ENCODE measurements around the gene ARHGAP31.
"Not testable (repeated sequence)": the region's sequence is repeated elsewhere in the genome, so short reads cannot be mapped to it uniquely, and the experiment has no call there.

Gene ARHGAP31

DNA sequence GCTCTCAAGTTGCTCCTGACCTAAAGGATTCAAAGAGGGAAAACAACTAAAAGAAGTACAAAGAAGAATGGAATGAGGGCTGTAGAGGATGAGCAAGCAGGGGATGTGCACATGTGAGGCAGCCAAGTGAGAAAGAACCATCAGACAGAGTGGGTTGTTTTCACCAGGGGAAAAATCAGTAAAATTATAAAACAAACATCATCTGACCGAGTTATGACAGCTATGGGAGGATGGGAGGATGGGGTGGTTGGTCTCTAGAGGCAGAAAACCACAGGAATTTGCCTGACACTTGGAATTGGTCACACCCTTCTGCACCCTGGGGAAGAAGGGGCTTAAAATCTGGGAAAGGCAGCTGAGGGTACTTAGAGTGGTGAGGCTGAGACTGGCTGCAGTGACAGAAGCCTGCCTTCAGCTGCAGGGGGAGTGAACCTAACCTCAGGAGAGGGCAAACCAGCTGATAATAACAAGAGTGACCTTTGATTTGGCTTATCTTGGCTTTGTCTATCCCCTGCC lies 10.1 kb downstream of the ARHGAP31 start:
- Histone ChIP-seq H3K9ac (no peak overlapping the region), H3K9me3 (ENCODE audit: control insufficient read depth, low read length) (no peaks in the 10 kb centered on the region), H3K27ac (no peak overlapping the region), H3K79me2 (peaks cover 1% of the 10 kb centered on the region), H3K4me1 (no peaks in the 10 kb centered on the region), H3K36me3 (ENCODE audit: control insufficient read depth, insufficient read depth, low read length) (no peaks in the 10 kb centered on the region), H2AFZ (no peak overlapping the region), H3K4me3 (ENCODE audit: low read depth, low read length) (no peak overlapping the region), H3K4me2 (ENCODE audit: low read length) (no peak overlapping the region), H3K27me3 (ENCODE audit: control insufficient read depth, insufficient read depth, low read length) (no peaks in the 10 kb centered on the region)
- TF ChIP-seq, protein P1, sequence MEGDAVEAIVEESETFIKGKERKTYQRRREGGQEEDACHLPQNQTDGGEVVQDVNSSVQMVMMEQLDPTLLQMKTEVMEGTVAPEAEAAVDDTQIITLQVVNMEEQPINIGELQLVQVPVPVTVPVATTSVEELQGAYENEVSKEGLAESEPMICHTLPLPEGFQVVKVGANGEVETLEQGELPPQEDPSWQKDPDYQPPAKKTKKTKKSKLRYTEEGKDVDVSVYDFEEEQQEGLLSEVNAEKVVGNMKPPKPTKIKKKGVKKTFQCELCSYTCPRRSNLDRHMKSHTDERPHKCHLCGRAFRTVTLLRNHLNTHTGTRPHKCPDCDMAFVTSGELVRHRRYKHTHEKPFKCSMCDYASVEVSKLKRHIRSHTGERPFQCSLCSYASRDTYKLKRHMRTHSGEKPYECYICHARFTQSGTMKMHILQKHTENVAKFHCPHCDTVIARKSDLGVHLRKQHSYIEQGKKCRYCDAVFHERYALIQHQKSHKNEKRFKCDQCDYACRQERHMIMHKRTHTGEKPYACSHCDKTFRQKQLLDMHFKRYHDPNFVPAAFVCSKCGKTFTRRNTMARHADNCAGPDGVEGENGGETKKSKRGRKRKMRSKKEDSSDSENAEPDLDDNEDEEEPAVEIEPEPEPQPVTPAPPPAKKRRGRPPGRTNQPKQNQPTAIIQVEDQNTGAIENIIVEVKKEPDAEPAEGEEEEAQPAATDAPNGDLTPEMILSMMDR (IDR thresholded peaks at IDR 0.05), result no peak

DNA sequence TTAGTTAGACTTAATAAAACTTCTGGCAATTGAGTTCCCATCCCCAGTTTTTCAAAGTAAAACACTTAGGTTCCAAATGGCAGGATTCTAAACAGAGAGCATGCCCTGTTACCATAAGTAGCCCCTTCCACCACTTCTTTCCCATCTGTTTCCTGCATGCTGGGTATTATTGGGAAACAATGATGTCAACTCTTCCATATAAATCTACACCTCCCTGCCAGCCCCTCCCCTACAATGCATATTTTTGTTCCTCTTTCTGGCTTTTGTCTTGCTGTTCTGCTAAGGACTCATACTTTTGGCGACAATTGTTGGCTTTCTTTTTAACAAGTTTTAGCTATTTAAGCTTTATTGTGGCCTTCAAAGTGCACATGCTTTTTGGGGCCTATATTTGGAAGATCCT lies 11.1 kb downstream of the ARHGAP31 start:
- H2AFZ ChIP-seq, result no peak overlapping the region
- no peak overlapping the region for H3K27ac ChIP-seq
- H3K27me3 ChIP-seq (ENCODE audit: control insufficient read depth, insufficient read depth, low read length), result no peaks in the 10 kb centered on the region
- H3K4me1 ChIP-seq, result no peaks in the 10 kb centered on the region
- H3K4me3 ChIP-seq (ENCODE audit: low read depth, low read length), result no peak overlapping the region
- H3K9ac ChIP-seq, result no peak overlapping the region
- TF ChIP-seq, protein P1 (IDR thresholded peaks at IDR 0.05), result no peak
- no peak overlapping the region for H3K4me2 ChIP-seq (ENCODE audit: low read length)
- no peaks in the 10 kb centered on the region for H3K36me3 ChIP-seq (ENCODE audit: control insufficient read depth, insufficient read depth, low read length)
- H3K79me2 ChIP-seq, result peaks cover 2% of the 10 kb centered on the region
- H3K9me3 ChIP-seq (ENCODE audit: control insufficient read depth, low read length), result no peaks in the 10 kb centered on the region

DNA sequence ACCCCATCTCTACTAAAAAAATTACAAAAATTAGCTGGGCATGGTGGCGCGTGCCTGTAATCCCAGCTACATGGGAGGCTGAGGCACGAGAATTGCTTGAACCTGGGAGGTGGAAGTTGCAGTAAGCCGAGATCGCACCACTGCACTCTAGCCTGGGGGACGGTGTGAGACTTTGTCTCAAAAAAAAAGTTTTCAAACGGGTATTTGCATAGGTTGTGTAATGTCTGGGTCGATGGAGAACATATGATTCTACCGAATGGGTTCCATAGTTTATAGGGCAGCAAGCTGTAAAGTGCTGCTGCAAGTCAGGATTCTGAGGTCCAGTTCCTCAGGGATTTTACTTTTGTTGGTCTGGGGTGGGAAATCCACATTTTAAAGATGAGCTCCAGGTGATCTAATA lies 12.2 kb downstream of the ARHGAP31 start:
- not testable (repeated sequence) for H3K27me3 ChIP-seq (ENCODE audit: control insufficient read depth, insufficient read depth, low read length); H3K36me3 ChIP-seq (ENCODE audit: control insufficient read depth, insufficient read depth, low read length); H3K9ac ChIP-seq; H3K79me2 ChIP-seq; H2AFZ ChIP-seq; H3K4me3 ChIP-seq (ENCODE audit: low read depth, low read length); H3K9me3 ChIP-seq (ENCODE audit: control insufficient read depth, low read length); H3K4me2 ChIP-seq (ENCODE audit: low read length); H3K4me1 ChIP-seq; H3K27ac ChIP-seq

DNA sequence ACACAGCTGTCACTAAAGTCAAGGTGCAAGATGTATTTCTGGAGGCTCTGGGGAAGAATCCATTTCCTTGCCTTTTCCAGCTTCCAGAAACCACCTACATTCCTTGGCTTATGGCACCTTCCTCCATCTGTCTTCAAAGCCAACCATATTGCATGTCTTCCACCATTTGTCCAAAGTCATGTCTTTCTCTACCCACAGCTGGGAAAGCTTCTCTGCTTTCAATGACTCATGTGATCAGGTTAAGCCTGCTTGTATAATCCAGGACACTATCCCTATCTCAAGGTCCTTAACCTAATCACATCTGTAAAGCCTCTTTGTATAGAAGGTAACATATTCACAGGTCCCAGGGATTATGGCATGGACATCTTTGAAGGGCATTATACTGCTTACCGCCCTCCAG lies 14.2 kb downstream of the ARHGAP31 start:
- Histone ChIP-seq H3K79me2 (peaks cover 2% of the 10 kb centered on the region), H3K9me3 (ENCODE audit: control insufficient read depth, low read length) (no peaks in the 10 kb centered on the region), H3K9ac (no peak overlapping the region), H3K27me3 (ENCODE audit: control insufficient read depth, insufficient read depth, low read length) (no peaks in the 10 kb centered on the region), H2AFZ (no peak overlapping the region), H3K27ac (no peak overlapping the region), H3K4me1 (peaks cover 3% of the 10 kb centered on the region), H3K4me2 (ENCODE audit: low read length) (no peak overlapping the region), H3K36me3 (ENCODE audit: control insufficient read depth, insufficient read depth, low read length) (no peaks in the 10 kb centered on the region), H3K4me3 (ENCODE audit: low read depth, low read length) (no peak overlapping the region)
- TF ChIP-seq, protein P1 (IDR thresholded peaks at IDR 0.05), result no peak

DNA sequence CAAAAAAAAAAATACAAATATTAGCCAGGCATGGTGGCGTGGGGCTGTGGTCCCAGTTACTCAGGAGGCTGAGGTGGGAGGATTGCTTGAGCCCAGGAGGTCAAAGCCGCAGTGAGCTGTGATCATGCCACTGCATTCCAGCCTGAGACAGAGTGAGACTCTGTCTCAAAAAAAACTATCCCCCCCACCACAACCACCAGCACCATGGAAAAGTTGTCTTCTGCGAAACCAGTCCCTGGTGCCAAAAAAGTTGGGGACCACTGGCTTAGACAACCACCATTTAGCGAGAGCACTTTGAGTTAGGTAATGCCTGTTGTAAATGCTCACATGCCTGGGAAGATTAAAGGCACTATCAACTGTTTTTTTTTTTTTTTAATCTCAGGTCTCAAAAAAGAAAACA lies 15.4 kb downstream of the ARHGAP31 start:
- Histone ChIP-seq H3K9me3 (ENCODE audit: control insufficient read depth, low read length) (no peaks in the 10 kb centered on the region), H3K27ac (no peak overlapping the region), H3K36me3 (ENCODE audit: control insufficient read depth, insufficient read depth, low read length) (no peaks in the 10 kb centered on the region), H3K4me2 (ENCODE audit: low read length) (no peak overlapping the region), H3K4me3 (ENCODE audit: low read depth, low read length) (no peak overlapping the region), H2AFZ (no peak overlapping the region), H3K79me2 (peaks cover 2% of the 10 kb centered on the region), H3K27me3 (ENCODE audit: control insufficient read depth, insufficient read depth, low read length) (no peaks in the 10 kb centered on the region), H3K4me1 (peaks cover 3% of the 10 kb centered on the region), H3K9ac (no peak overlapping the region)
- TF ChIP-seq, protein P1 (IDR thresholded peaks at IDR 0.05), result no peak

Data from parathyroid adenoma (tissue), 2 donors.